Measurements from ENCODE around the gene CRYZL1.
A peak's percentile ranks its signal among the peaks of the same experiment; 100 is the strongest.
"Not testable (repeated sequence)": the region's sequence is repeated elsewhere in the genome, so short reads cannot be mapped to it uniquely, and the experiment has no call there.

Gene CRYZL1

DNA sequence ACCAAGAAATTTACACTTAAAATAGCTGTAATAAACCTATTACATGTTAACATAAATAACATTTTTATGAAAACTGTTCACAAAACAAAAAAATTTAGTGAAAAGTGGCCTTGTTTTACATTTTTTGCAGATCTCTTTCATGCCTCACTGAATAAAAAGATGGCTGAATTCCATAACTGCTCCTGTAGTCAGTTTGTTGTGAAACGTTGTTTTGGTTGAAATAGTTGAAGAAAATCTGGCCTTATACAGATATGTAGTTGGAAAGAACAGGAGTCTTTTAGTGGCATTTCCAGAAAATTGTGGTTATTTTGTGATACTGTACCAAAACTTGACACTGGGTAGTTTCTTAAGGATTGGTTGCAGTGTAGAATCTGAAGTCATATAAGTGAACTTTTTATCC is 18.9 kb upstream of the CRYZL1 start:
- DNase-seq = no peak

DNA sequence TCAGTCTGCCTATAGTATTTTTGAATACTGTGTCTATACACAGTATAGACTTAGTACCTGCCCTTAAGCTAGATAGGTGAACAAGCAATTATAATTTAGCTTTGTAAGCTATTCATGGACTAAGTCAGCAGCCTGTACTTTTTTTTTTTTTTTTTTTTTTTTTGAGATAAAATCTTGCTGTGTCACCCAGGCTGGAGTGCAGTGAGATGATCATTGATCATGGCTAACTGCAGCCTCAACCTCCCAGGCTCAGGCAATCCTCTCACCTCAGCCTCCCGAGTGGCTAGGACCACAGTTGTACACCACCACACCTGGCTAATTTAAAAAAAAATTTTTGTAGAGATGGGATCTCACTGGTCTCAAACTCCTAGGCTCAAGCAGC is 18.0 kb upstream of the CRYZL1 start:
- no peak for DNase-seq

DNA sequence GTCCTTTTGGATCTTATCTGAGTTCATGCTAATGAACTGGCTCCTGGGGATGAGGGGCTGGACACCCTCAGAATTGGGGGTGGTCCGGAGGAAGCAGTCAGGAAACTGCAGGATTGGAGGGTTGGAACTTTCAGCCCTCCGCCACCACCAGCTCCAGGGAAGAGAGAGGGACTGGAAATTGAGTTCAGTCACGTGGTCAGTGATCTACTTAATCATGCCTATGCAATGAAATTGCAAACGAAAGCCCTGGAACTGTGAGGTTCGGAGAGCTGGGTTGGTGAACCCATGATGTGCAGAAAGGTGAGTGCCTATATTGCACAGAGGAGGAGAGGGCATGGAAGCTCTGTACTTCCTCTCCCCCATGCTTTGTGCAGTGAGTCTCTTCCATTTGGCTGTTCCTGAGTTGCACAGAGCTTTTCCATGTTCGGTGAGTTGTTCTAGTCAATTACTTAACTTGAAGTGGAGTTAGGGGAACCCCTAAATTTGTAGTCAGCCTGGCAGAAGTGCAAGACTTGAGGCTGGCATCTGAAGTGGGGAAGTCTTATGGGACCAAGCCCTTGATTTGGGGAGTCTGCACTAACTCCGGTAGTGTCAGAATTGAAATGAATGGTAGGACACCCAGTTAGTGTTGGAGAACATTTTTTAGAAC is 17.5 kb upstream of the CRYZL1 start:
- no peak for DNase-seq

- DNase-seq = no peak
These were observed 15.7 kb upstream of the CRYZL1 start for GRCh38 chr21:33657124-33657820.

DNA sequence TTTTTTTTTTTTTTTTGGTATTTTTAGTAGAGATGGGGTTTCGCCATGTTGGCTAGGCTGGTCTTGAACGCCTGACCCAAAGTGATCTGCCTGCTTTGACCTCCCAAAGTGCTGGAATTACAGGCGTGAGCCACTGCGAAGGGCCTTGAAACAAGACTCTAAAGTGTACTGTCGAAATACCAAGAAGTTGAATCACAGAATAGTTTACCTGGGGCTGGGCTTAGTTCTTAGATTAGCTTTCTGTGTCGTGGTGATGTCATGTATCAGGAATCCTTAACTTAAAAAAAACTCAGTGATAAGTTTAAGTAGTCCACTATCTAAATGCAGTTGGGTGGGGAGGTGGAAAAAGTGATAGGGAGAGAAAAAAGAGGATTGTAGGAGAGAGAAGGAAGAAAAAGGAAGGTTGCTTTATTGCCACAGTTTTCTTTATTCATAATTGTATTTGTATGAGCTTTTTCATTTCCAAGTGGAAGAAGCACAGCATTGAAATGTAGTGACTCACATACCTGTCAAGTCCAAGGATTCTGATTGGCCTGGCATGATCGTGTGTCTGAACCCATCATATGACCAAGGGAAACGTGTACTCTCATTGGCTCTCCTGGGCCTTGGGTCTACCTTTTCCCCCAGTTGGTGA is 14.2 kb upstream of the CRYZL1 start:
- no peak for DNase-seq

GRCh38 chr21:33654412-33654811 is 12.9 kb upstream of the CRYZL1 start:
- DNase-seq = no peak

GRCh38 chr21:33651965-33652680 is 10.6 kb upstream of the CRYZL1 start:
- DNase-seq = no peak

DNA sequence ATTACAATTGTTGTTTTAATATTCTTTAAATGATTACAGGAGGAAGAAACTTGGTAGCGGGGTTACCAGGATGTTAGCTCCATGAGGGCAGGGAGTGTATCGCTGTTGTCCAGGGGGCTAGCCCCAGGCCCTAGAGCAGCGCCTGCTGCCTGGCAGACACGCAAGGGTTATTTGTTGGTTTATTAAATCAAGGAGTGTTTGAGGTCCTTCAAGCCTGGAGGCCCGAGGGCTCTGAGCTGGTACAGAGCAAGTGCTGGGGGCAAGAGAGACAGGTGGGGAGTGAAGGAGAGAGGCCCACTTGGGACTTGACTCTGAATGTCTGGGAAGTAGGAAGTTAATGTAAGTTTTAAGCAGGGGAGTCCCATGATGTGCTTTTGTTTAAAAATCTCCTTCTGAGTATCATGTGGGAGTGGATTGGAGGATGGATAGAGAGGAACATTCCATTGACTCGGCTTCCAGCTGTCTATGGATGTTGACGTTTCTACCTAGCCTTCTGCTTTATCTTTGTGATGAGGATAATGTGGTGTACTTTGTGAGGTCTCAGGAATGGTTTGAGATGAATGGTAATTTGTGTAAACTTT is 9.5 kb upstream of the CRYZL1 start:
- DNase-seq = no peak

DNA sequence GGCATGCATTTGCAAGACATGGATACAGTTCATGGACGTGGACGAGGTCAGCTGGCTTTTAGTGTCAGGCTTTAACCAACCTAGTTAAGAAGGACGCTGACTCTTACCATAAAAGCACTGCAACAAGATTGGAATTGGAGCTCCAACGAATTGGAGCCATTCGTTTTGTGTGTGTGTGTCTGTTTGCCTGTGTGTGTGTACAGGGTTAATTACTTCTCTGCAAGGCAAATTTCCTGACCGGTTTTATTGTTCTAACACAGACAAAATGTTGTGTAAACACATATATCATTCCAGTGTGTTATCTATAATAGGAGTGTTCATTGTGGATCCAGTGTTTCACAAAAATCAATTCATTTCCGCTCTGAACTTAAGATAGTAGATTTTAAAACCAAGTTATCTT is 8.7 kb upstream of the CRYZL1 start:
- DNase-seq = no peak

DNA sequence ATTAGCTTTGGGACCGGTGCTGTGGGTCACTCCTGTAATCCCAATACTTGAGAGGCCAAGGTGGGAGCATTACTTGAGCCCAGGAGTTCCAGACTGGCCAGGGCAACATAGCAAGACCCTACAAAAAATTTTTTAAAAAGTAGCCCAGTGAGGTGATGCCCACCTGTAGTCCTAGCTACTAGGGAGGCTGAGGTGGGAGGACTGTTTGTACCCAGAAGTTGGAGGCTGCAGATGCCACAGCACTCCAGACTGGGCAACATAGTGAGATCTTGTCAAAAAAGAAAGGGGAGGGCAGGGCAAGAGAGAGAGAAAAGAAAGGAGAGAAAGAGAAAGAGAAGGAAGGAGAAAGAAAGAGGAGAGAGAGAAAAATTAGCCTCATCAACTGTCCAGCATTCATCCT is 7.0 kb upstream of the CRYZL1 start:
- DNase-seq = no peak

- no peak for DNase-seq
These were observed 6.0 kb upstream of the CRYZL1 start for GRCh38 chr21:33647587-33647986.

DNA sequence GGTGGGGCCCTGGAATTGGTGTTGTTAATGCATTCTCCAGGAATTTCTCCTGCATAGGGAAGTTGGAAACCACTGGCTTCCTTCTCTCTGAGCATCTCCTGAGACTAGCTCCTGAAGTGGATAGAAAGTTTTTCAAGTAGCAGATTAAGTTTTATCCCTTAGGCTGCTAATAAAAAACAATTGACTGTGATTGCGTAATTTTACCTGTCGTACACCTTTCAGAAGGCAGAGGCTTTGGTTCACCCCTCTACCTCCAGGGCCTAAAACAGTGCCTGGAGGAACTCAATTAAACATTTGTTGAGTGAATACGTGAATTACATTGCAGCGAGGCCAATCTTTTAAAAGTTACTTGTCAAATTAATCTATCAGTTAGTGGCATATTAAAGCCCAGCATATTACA is 4.2 kb upstream of the CRYZL1 start:
- no peak for DNase-seq

GRCh38 chr21:33644383-33645074 is 3.0 kb upstream of the CRYZL1 start:
- no peak for DNase-seq

DNA sequence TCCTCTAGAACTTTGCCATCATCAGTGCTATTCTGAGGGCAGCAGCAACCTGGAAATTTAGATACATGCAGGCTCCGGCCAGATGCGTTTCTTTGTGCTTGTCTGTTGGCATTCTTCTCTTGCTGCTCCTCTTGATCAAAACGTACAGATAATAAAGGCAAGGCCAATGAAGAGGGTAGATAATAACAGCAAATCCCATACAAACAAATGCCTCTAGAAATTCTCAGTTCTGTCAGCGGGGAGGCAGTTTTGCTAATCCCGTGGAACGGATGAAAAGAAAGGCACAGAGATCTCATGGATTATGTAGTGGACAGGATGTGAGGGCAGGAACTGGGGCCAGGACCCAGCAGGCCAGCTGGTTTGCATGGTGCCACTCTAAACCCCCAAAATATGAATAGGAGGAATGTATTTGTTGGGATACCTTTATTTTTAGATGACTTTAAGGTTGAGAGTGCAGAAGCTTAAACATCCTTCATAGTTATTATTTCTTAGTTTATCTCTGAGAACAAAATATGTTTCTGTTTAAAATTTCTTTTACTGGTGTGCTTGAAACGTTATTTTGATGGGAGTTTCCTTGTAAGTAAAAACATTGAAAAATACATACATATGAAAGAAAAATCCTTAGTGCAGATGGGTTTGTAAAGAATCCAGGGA is 2.2 kb upstream of the CRYZL1 start:
- peak in 1 of 6 experiments; percentile 21 for DNase-seq

DNA sequence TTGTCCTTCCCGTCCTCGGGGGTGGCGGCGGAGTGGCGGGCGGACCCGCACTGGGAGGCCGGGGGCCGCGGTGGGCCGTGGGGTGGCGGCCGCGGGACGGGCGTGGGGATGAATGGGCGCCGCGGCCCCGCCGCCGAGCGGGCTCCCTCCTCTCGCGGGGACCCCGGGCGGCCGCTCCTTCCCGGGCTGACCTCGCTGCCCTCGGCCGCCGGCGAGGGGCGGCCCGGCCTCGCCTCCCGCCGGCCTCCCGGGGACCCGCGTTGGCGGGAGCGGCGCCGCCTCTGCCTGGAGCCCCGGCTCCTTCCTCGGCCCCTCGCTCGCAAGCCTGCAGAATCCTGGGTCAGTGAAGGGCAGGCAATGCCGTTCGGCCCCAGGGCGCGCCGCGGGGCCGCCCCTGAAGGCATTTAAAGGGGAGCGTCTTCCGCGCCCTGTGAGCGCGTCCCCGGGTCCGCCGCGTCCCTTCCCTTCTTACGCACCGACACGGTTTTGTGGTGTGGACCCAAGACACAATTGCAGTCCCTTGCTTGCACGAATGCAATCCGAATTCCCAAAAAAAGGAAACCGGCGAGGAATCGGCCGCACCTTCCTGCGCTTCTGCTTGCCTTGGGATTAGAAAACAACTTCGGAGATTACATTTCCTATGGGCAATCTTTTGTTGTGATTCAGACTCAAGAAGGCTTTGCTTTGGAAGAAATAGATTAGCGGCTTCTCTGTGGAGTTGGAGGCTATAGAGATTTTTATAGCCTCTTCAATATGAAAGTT is 1.5 kb upstream of the CRYZL1 start:
- DNase-seq = peak in 3 of 6 experiments; percentile 4 to 29 (median 21)

GRCh38 chr21:33642027-33642895 is 720 bp upstream of the CRYZL1 start, which contains the start of gene ITSN1:
TSS of gene ITSN1 (plus strand) at chr21:33642501. CDS start at chr21:33718829, 76,328 bp downstream.
- peak; percentile 98 to 100 (median 99) for DNase-seq

DNA sequence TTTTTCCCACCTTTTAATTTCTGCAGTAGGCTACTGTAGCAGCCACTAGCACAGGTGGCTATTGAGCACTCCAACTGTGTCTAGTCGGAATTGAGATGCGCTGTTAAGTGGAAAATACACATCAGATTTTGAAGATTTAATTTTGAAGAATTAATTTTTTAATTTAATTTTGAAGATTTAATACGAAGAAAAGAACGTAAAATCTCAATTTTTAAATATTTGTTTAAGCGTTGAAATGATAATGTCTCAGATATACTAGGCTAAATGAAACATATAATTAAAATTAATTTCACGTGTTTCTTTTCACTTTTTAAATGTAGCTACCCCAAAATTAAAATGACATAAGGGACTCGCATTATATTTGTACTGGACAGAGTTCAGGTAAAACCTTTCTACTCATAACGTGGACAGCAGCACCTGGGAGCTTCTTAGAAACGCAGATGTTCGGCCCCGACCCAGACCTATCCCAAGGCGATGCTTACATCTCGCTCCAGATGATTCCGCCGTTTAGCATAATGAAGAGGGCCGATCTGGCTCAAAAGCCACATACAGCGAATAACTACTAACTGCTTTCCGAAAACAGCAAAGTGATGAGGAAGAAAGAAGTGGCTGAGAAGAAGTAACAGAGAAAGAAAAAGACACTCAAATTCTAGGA is 717 bp downstream of the CRYZL1 start:
- no peak for DNase-seq

- no peak for DNase-seq
These were observed 7.3 kb downstream of the CRYZL1 start for GRCh38 chr21:33634254-33634653.

DNA sequence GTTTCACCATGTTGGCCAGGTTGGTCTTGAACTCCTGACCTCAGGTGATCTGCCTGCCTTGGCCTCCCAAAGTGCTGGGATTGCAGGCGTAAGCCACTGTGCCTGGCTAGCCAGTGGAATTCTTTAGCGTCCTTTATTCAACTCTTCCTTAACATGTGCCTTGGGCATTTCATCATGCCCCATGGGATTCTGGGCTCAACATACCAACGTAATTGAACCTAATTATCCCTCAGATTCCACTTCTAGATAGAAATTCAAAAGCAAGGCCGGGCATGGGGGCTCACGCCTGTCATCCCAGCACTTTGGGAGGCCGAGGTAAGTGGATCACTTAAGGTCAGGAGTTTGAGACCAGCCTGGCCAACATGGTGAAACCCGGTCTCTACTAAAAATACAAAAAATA is 15.4 kb downstream of the CRYZL1 start:
- not testable (repeated sequence) for DNase-seq

DNA sequence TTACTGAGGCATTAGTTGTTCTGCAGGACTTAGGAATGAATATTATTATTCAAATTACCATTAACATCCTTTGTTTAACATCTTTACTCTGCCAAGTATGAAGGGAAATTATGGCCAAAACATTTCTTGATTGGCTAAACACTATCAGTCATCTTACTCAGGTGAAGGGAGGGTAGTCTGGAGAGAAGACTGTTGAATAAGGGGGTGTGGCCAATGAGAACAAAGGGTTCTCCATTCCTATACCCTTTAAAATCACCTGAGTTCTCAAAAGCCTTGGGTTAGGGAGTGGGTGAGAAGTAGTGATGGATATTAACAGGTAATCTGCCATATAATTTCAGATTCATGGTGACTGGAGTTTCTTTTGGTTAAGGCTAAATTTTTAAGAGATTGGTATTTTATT is 19.3 kb downstream of the CRYZL1 start:
- DNase-seq = no peak
